ENCODE measurements around the gene KCNC1. TPM values are rescaled to one million over a fixed set of nuclear protein-coding genes. Genes with fewer than 3 reads are reported as not detected.

The KCNC1 gene
- total and polyA plus RNA-seq, 2 of the 13 experiments (the other 11 are each of a cell fraction or from before 2014, with no cell fraction given) = 0.01 to 0.04 TPM

DNA sequence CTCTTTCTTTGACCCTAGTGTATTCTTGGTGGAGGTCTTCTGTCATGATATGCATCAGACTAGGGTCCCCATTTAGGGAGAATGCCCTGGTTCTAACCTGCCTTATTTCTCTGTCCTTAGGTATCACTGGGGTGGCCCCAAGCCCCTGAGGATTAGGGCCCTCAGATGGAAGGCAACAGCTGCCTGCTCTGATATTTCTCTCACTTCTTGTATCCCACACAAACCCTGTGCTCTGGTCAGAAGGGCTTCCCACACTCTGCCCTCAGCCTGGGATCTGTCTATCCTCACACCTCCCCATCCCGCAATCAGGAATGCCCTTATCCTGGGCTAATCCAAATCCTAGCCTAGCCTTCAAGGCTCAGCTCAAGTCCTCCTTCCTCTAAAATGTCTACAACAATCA lies 75.5 kb downstream of the KCNC1 start:
- Histone ChIP-seq H3K4me2 (ENCODE audit: low read depth, low read length) (no peak overlapping the region), H3K79me2 (ENCODE audit: insufficient read depth, low read length) (no peaks in the 10 kb centered on the region), H3K27me3 (ENCODE audit: control insufficient read depth in 1 of 2, insufficient read depth in 2 of 2, low read length in 2 of 2) (no peaks in the 10 kb centered on the region), H3K4me3 (replicated peaks in 1 of 3; ENCODE audit: insufficient read depth in 1 of 3, low read depth in 2 of 3, low read length in 3 of 3) (no peak overlapping the region), H4K20me1 (ENCODE audit: insufficient read depth, low read length) (no peaks in the 10 kb centered on the region), H2AFZ (ENCODE audit: low read length) (no peak overlapping the region), H3K4me1 (ENCODE audit: insufficient read depth, low read length) (peaks cover 10% of the 10 kb centered on the region; the same call in 1 of the 2 replicates), H3K9ac (ENCODE audit: insufficient read depth, low read depth, low read length) (no peak overlapping the region), H3K27ac (ENCODE audit: extremely low read length, insufficient read depth, low read length) (no peak overlapping the region), H3K36me3 (replicated peaks in 1 of 2; ENCODE audit: control insufficient read depth in 1 of 2, insufficient read depth in 2 of 2, low read length in 2 of 2) (peaks cover 0 to 2% of the 10 kb centered on the region in 2 experiments; a peak in 1 of 5 replicates), H3K9me3 (ENCODE audit: low read length) (no peaks in the 10 kb centered on the region)
- FAIRE-seq = no peak
- in situ Hi-C loops (cut with HindIII; ENCODE audit: extremely low pct_ligation_motif_present, low pct_unique_long_range_greater_than_20kb) (no loop called here), intact Hi-C loops (cut with micrococcal nuclease; ENCODE audit: unreplicated experiment) (no loop called here)
- no peak for DNase-seq (ENCODE audit: low spot score)
- no peak for ATAC-seq
- ChIA-PET POLR2A (no interaction called here), CTCF (ENCODE audit: low intra/inter-chr PET ratio, low total read pairs) (no interaction called here)
- TF ChIP-seq, protein P1, sequence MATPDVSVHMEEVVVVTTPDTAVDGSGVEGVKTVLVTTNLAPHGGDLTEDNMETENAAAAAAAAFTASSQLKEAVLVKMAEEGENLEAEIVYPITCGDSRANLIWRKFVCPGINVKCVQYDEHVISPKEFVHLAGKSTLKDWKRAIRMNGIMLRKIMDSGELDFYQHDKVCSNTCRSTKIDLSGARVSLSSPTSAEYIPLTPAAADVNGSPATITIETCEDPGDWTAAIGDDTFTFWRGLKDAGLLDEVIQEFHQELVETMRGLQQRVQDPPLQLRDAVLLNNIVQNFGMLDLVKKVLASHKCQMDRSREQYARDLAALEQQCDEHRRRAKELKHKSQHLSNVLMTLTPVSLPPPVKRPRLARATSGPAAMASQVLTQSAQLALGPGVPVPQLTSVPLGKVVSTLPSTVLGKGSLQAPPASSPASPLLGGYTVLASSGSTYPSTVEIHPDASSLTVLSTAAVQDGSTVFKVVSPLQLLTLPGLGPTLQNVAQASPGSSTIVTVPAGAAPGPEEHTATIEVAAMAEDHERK (CRISPR knock-in tag; IDR thresholded peaks at IDR 0.05; ENCODE audit: low read depth) = no peak
- no peak for TF ChIP-seq ZNF484 (CRISPR knock-in tag; IDR thresholded peaks at IDR 0.05; ENCODE audit: borderline replicate concordance, low read depth)
- no peak for TF ChIP-seq HHEX (CRISPR knock-in tag; IDR thresholded peaks at IDR 0.05)
- TF ChIP-seq SP140L (CRISPR knock-in tag; IDR thresholded peaks at IDR 0.05; ENCODE audit: borderline replicate concordance) = no peak
- no peak for TF ChIP-seq ZNF326 (CRISPR knock-in tag; IDR thresholded peaks at IDR 0.05; ENCODE audit: borderline replicate concordance)
- BruUV-seq (replicated peaks) = no TSS peak
- WGBS (ENCODE audit: low lambda C conversion rate) = 100% methylated on average over 1 of the region's 1 CpG

DNA sequence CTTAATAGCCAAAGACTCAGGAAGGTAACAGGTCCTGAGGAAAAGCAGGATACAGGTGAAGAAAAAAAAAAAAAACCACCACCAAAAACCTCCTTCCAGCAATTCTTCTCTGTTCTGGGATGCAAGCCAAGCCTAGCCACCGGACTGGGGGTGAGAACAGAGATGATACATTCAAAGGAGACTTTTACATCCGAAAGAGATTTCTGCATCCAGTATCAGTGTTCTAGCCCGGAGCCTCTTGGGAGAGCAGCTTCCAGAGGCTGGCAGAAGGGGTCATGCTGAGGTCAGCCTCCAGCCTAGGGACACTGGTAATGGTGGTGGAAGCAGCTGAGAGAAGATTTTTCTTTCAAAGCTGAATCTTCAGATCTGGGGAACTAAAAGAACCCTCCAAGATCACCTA lies 76.2 kb downstream of the KCNC1 start:
- BruUV-seq (replicated peaks) = no TSS peak
- WGBS (ENCODE audit: low lambda C conversion rate) = 67% methylated on average over 3 of the region's 3 CpGs
- CTCF ChIA-PET (ENCODE audit: low intra/inter-chr PET ratio, low total read pairs) = no interaction called here
- TF ChIP-seq, protein P2, sequence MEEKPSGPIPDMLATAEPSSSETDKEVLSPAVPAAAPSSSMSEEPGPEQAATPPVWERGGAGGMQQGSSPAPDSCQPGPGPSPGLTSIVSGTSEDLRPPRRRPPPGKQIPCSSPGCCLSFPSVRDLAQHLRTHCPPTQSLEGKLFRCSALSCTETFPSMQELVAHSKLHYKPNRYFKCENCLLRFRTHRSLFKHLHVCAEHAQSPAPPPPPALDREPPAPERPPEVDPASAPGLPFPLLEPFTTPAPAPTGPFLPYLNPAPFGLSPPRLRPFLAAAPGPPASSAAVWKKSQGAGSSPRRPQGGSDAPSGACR (CRISPR knock-in tag; IDR thresholded peaks at IDR 0.05) = no peak
- TF ChIP-seq, protein P3, sequence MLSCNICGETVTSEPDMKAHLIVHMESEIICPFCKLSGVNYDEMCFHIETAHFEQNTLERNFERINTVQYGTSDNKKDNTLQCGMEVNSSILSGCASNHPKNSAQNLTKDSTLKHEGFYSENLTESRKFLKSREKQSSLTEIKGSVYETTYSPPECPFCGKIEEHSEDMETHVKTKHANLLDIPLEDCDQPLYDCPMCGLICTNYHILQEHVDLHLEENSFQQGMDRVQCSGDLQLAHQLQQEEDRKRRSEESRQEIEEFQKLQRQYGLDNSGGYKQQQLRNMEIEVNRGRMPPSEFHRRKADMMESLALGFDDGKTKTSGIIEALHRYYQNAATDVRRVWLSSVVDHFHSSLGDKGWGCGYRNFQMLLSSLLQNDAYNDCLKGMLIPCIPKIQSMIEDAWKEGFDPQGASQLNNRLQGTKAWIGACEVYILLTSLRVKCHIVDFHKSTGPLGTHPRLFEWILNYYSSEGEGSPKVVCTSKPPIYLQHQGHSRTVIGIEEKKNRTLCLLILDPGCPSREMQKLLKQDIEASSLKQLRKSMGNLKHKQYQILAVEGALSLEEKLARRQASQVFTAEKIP (CRISPR knock-in tag; IDR thresholded peaks at IDR 0.05; ENCODE audit: borderline replicate concordance) = no peak
- no peak for TF ChIP-seq SNAPC2 (CRISPR knock-in tag; IDR thresholded peaks at IDR 0.05)
- TF ChIP-seq GABPA (IDR thresholded peaks at IDR 0.05; ENCODE audit: low read depth, low read length) = no peak
- no peak for TF ChIP-seq GABPA (CRISPR knock-in tag; IDR thresholded peaks at IDR 0.05; ENCODE audit: low read depth)
- no peak for TF ChIP-seq HMG20A (CRISPR knock-in tag; IDR thresholded peaks at IDR 0.05; ENCODE audit: borderline replicate concordance)

More for the DNA sequence above, 76.2 kb downstream of the KCNC1 start:
- Histone ChIP-seq H3K9ac (ENCODE audit: insufficient read depth, low read depth, low read length) (no peak overlapping the region), H3K27ac (ENCODE audit: extremely low read length, insufficient read depth, low read length) (no peak overlapping the region), H3K4me3 (replicated peaks in 1 of 3; ENCODE audit: insufficient read depth in 1 of 3, low read depth in 2 of 3, low read length in 3 of 3) (no peak overlapping the region), H3K4me1 (ENCODE audit: insufficient read depth, low read length) (peaks cover 10% of the 10 kb centered on the region; the same call in 1 of the 2 replicates), H3K36me3 (replicated peaks in 1 of 2; ENCODE audit: control insufficient read depth in 1 of 2, insufficient read depth in 2 of 2, low read length in 2 of 2) (peaks cover 0 to 2% of the 10 kb centered on the region in 2 experiments; a peak in 1 of 5 replicates), H4K20me1 (ENCODE audit: insufficient read depth, low read length) (no peaks in the 10 kb centered on the region), H2AFZ (ENCODE audit: low read length) (no peak overlapping the region), H3K9me3 (ENCODE audit: low read length) (no peaks in the 10 kb centered on the region), H3K4me2 (ENCODE audit: low read depth, low read length) (no peak overlapping the region), H3K27me3 (ENCODE audit: control insufficient read depth in 1 of 2, insufficient read depth in 2 of 2, low read length in 2 of 2) (no peaks in the 10 kb centered on the region), H3K79me2 (ENCODE audit: insufficient read depth, low read length) (no peaks in the 10 kb centered on the region)
- intact Hi-C loops (cut with micrococcal nuclease; ENCODE audit: unreplicated experiment) = no loop called here
- in situ Hi-C loops (cut with HindIII; ENCODE audit: extremely low pct_ligation_motif_present, low pct_unique_long_range_greater_than_20kb) = no loop called here
- FAIRE-seq (no peak), DNase-seq (ENCODE audit: low spot score) (no peak), ATAC-seq (no peak)
- POLR2A ChIA-PET = no interaction called here

Data from HepG2 (cell line).